Measurements from ENCODE around the gene FAHD1. TPM values are rescaled to one million over a fixed set of nuclear protein-coding genes. Genes with fewer than 3 reads are reported as not detected.

Gene FAHD1
- polyA plus RNA-seq, 1 experiment, result 35.2 TPM

GRCh38 chr16:1878256-1878655 lies 51.2 kb downstream of the FAHD1 start:
- POLR2A ChIA-PET, result no interaction called here

More at GRCh38 chr16:1878256-1878655, 51.2 kb downstream of the FAHD1 start:
- no peaks in the 10 kb centered on the region for H3K9me3 ChIP-seq (ENCODE audit: control insufficient read depth, insufficient read depth, low read length)
- CTCF ChIA-PET, result interaction anchor here (1.5 kb wide), 1 partner anchor 14 kb away, joined by 3 read pairs; no protein-coding TSS in a partner anchor
- peaks cover 25% of the 10 kb centered on the region for H3K27me3 ChIP-seq (ENCODE audit: control insufficient read depth, insufficient read depth, low read length)
- no peak for DNase-seq (ENCODE audit: low read depth, low spot score)
- H3K4me3 ChIP-seq (ENCODE audit: low read depth, low read length), result no peak overlapping the region
- H3K27ac ChIP-seq (ENCODE audit: low read depth, low read length), result no peak overlapping the region
- TF ChIP-seq CTCF (IDR thresholded peaks at IDR 0.05; ENCODE audit: low read depth, low read length), result no peak

Other genes starting within 250 kb of the FAHD1 start
- 6.4 and 8.3 TPM in 2 replicates for gene IFT140, start 215.1 kb upstream of the FAHD1 start, polyA plus RNA-seq (2011; rRNA removed)
- gene CRAMP1, start 214.8 kb upstream of the FAHD1 start, polyA plus RNA-seq (2011; rRNA removed), result 7.8 TPM in 2 replicates
- 39.2 and 41.2 TPM in 2 replicates for gene JPT2, start 148.9 kb upstream of the FAHD1 start, polyA plus RNA-seq (2011; rRNA removed)
- gene MAPK8IP3, start 121.0 kb upstream of the FAHD1 start, polyA plus RNA-seq (2011; rRNA removed), result 11.8 and 14.7 TPM in 2 replicates
- 15.6 and 25.5 TPM in 2 replicates for gene NME3, start 55.7 kb upstream of the FAHD1 start, polyA plus RNA-seq (2011; rRNA removed)
- gene EME2, start 54.4 kb upstream of the FAHD1 start, polyA plus RNA-seq (2011; rRNA removed), result 2.4 and 3.1 TPM in 2 replicates
- 55.8 and 62.2 TPM in 2 replicates for gene MRPS34, start 54.1 kb upstream of the FAHD1 start, polyA plus RNA-seq (2011; rRNA removed)
- 11.0 and 13.3 TPM in 2 replicates for gene SPSB3, start 44.6 kb upstream of the FAHD1 start, polyA plus RNA-seq (2011; rRNA removed)
- 20.0 and 29.2 TPM in 2 replicates for gene NUBP2, start 44.2 kb upstream of the FAHD1 start, polyA plus RNA-seq (2011; rRNA removed)
- not detected in 2 replicates for gene IGFALS, start 33.5 kb upstream of the FAHD1 start, polyA plus RNA-seq (2011; rRNA removed)
- 11.8 and 16.2 TPM in 2 replicates for gene HAGH, start 381 bp upstream of the FAHD1 start, polyA plus RNA-seq (2011; rRNA removed)
- gene MEIOB, start 45.0 kb downstream of the FAHD1 start, polyA plus RNA-seq (2011; rRNA removed), result 0.04 TPM in 1 of 2 replicates, not detected in the other
- not detected in 2 replicates for gene HS3ST6, start 91.2 kb downstream of the FAHD1 start, polyA plus RNA-seq (2011; rRNA removed)
- 23.1 and 32.6 TPM in 2 replicates for gene MSRB1, start 116.0 kb downstream of the FAHD1 start, polyA plus RNA-seq (2011; rRNA removed)
- not detected in 2 replicates for gene RPL3L, start 127.5 kb downstream of the FAHD1 start, polyA plus RNA-seq (2011; rRNA removed)
- 126 and 163 TPM in 2 replicates for gene NDUFB10, start 132.3 kb downstream of the FAHD1 start, polyA plus RNA-seq (2011; rRNA removed)
- gene RPS2, start 137.6 kb downstream of the FAHD1 start, polyA plus RNA-seq (2011; rRNA removed), result 2,494 and 4,570 TPM in 2 replicates
- not detected in 2 replicates for gene RNF151, start 139.7 kb downstream of the FAHD1 start, polyA plus RNA-seq (2011; rRNA removed)
- 13.7 and 24.8 TPM in 2 replicates for gene TBL3, start 144.8 kb downstream of the FAHD1 start, polyA plus RNA-seq (2011; rRNA removed)
- not detected in 2 replicates for gene NOXO1, start 154.3 kb downstream of the FAHD1 start, polyA plus RNA-seq (2011; rRNA removed)
- 15.8 and 19.5 TPM in 2 replicates for gene GFER, start 157.0 kb downstream of the FAHD1 start, polyA plus RNA-seq (2011; rRNA removed)
- 1.8 and 2.3 TPM in 2 replicates for gene SYNGR3, start 162.8 kb downstream of the FAHD1 start, polyA plus RNA-seq (2011; rRNA removed)
- 8.2 and 10.7 TPM in 2 replicates for gene ZNF598, start 182.6 kb downstream of the FAHD1 start, polyA plus RNA-seq (2011; rRNA removed)
- 0.66 and 0.94 TPM in 2 replicates for gene NPW, start 192.6 kb downstream of the FAHD1 start, polyA plus RNA-seq (2011; rRNA removed)
- 16.7 and 23.5 TPM in 2 replicates for gene NHERF2, start 199.7 kb downstream of the FAHD1 start, polyA plus RNA-seq (2011; rRNA removed)
- 10.7 and 14.5 TPM in 2 replicates for gene NTHL1, start 220.6 kb downstream of the FAHD1 start, polyA plus RNA-seq (2011; rRNA removed)
- gene TSC2, start 220.8 kb downstream of the FAHD1 start, polyA plus RNA-seq (2011; rRNA removed), result 35.9 and 42.2 TPM in 2 replicates